Erythroblast (primary cell): Measurements from ENCODE around the gene OXCT1.

ENCODE experiments used
- GATA1 ChIP-seq: IDR thresholded peaks from 2 replicates; pipeline ENCODE4 v1.6.1; 2011; ENCODE audit warnings: low read depth, mild to moderate bottlenecking, control low read depth, low read length, moderate library complexity
- POLR2A ChIP-seq: IDR thresholded peaks from 2 replicates; pipeline ENCODE4 v1.6.1; 2011; ENCODE audit warnings: mild to moderate bottlenecking, low read length

DNA sequence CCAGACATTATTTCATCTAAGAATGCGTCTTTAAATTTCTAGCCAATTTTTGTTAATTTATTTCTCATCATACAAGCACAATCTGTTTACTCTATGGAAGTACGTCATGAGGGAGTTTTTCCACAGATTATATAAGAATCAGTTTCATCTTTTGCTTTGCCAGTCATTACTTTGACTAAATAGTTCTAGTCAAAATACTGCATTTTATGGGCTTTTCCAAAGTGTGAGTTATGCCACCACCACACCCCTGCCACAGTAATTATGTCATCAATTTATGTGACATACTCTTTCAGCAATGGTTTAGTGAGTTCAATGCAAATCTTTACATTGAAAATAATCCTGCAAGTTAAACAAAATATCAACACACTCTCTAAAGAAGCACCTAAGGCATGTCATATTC lies 35.9 kb upstream of the OXCT1 start:
- no peak for TF ChIP-seq POLR2A
- TF ChIP-seq GATA1 = no peak
